OCI-LY7 (cell line): ENCODE measurements around the gene GCLC.

Experiments
- EZH2phosphoT487 ChIP-seq: fragments of 200-600 bp; sonication (generic); IDR thresholded peaks from 2 replicates; pipeline ENCODE4 v1.6.1; 2018; ENCODE audit warnings: low read depth, borderline replicate concordance, mild to moderate bottlenecking, mixed run types, antibody characterized with exemption, low read length, moderate library complexity, mixed read lengths
- TF ChIP-seq, protein P1 (sequence below): fragments of 200-600 bp; sonication (generic); conservative IDR thresholded peaks from 2 replicates; pipeline ENCODE4 v1.5.1; 2014; ENCODE audit warnings: mild to moderate bottlenecking, antibody characterized with exemption, low read length, moderate library complexity, mixed read lengths

DNA sequence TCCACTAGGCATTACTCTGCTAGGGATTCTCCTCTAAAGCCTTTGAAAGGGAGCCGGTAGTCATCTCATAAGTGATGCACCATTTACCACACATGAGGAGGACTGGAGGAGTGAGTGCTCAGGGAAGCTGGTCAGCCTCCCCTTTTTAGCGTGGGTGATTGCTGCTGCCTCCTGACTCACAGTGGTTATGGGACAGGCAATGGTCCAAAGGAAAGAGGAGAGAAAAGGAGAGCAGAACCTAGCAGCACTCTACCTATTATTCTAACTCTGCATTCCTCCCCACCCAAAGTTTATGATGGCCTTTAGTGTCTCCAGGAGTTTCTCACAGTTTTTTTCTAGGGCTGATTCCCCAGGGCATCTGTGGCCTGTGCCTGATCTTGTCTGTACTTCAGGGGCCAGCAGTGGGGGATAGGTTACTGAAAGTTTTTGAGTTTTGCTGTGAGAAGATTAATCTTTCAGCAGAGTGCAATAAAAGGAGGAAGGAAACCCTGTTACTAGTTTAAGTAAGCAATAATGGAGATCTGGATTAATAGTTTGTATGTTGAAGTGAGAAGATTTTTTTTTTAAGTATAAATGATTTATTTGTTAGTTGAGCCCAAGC, 36.4 kb upstream of the GCLC start:
- TF ChIP-seq, protein P1, sequence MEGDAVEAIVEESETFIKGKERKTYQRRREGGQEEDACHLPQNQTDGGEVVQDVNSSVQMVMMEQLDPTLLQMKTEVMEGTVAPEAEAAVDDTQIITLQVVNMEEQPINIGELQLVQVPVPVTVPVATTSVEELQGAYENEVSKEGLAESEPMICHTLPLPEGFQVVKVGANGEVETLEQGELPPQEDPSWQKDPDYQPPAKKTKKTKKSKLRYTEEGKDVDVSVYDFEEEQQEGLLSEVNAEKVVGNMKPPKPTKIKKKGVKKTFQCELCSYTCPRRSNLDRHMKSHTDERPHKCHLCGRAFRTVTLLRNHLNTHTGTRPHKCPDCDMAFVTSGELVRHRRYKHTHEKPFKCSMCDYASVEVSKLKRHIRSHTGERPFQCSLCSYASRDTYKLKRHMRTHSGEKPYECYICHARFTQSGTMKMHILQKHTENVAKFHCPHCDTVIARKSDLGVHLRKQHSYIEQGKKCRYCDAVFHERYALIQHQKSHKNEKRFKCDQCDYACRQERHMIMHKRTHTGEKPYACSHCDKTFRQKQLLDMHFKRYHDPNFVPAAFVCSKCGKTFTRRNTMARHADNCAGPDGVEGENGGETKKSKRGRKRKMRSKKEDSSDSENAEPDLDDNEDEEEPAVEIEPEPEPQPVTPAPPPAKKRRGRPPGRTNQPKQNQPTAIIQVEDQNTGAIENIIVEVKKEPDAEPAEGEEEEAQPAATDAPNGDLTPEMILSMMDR: no peak
- TF ChIP-seq EZH2phosphoT487: no peak
